Measurements from ENCODE around the gene MAGEA9B. TPM values are rescaled to one million over a fixed set of nuclear protein-coding genes. Genes with fewer than 3 reads are reported as not detected.
"Not testable (repeated sequence)": the region's sequence is repeated elsewhere in the genome, so short reads cannot be mapped to it uniquely, and the experiment has no call there.

The MAGEA9B gene
- total RNA-seq, 1 donor from 2014 or later, result not detected

- H3K27ac Mint-ChIP-seq, result no peak overlapping the region
- H3K9ac ChIP-seq, result no peak overlapping the region
- H3K4me3 ChIP-seq, result no peak overlapping the region
- TF ChIP-seq EZH2 (IDR thresholded peaks at IDR 0.05) (no peak), EZH2phosphoT487 (IDR thresholded peaks at IDR 0.05) (no peak), CTCF (IDR thresholded peaks at IDR 0.05) (no peak)
- no peaks in the 10 kb centered on the region for H4K20me1 ChIP-seq (ENCODE audit: low read depth)
- H2AFZ ChIP-seq (replicated peaks), result no peak overlapping the region
- H3K9me3 Mint-ChIP-seq, result peaks cover 2% of the 10 kb centered on the region
- no peak overlapping the region for H3K4me2 ChIP-seq
- H3F3A ChIP-seq (ENCODE audit: low read depth), result no peaks in the 10 kb centered on the region
- H3K36me3 Mint-ChIP-seq, result no peaks in the 10 kb centered on the region
- H3K79me2 ChIP-seq (ENCODE audit: low read depth), result peaks cover 23% of the 10 kb centered on the region
- no peak overlapping the region for H3K4me3 Mint-ChIP-seq
- H3K4me1 Mint-ChIP-seq, result no peaks in the 10 kb centered on the region
- H3K4me1 ChIP-seq, result no peaks in the 10 kb centered on the region
- peaks cover 6% of the 10 kb centered on the region for H3K9me3 ChIP-seq (ENCODE audit: low read depth)
- no peak overlapping the region for H3K27ac ChIP-seq
- H3K27me3 ChIP-seq, result no peaks in the 10 kb centered on the region
- DNase-seq (ENCODE audit: low spot score), result no peak
- no peaks in the 10 kb centered on the region for H3K27me3 Mint-ChIP-seq (ENCODE audit: insufficient read depth, low read depth)
- H3K36me3 ChIP-seq, result no peaks in the 10 kb centered on the region
These were observed 24.4 kb upstream of the MAGEA9B start for GRCh38 chrX:149611623-149612175.

GRCh38 chrX:149610511-149610910 lies 23.3 kb upstream of the MAGEA9B start:
- no peak overlapping the region for H3K4me3 ChIP-seq
- DNase-seq (ENCODE audit: low spot score), result no peak
- no peaks in the 10 kb centered on the region for H3K36me3 ChIP-seq
- no peaks in the 10 kb centered on the region for H3F3A ChIP-seq (ENCODE audit: low read depth)
- no peak overlapping the region for H3K27ac ChIP-seq
- no peak overlapping the region for H3K9ac ChIP-seq
- H4K20me1 ChIP-seq (ENCODE audit: low read depth), result no peaks in the 10 kb centered on the region
- peaks cover 6% of the 10 kb centered on the region for H3K9me3 ChIP-seq (ENCODE audit: low read depth)
- Mint-ChIP-seq H3K9me3 (peaks cover 5% of the 10 kb centered on the region), H3K36me3 (peaks cover 3% of the 10 kb centered on the region), H3K4me1 (no peaks in the 10 kb centered on the region), H3K27me3 (ENCODE audit: insufficient read depth, low read depth) (no peaks in the 10 kb centered on the region), H3K4me3 (no peak overlapping the region), H3K27ac (no peak overlapping the region)
- H2AFZ ChIP-seq (replicated peaks), result no peak overlapping the region
- H3K79me2 ChIP-seq (ENCODE audit: low read depth), result peaks cover 20% of the 10 kb centered on the region
- no peak overlapping the region for H3K4me2 ChIP-seq
- H3K27me3 ChIP-seq, result no peaks in the 10 kb centered on the region
- TF ChIP-seq EZH2 (IDR thresholded peaks at IDR 0.05), result no peak
- no peak for TF ChIP-seq CTCF (IDR thresholded peaks at IDR 0.05)
- no peak for TF ChIP-seq EZH2phosphoT487 (IDR thresholded peaks at IDR 0.05)
- no peaks in the 10 kb centered on the region for H3K4me1 ChIP-seq

DNA sequence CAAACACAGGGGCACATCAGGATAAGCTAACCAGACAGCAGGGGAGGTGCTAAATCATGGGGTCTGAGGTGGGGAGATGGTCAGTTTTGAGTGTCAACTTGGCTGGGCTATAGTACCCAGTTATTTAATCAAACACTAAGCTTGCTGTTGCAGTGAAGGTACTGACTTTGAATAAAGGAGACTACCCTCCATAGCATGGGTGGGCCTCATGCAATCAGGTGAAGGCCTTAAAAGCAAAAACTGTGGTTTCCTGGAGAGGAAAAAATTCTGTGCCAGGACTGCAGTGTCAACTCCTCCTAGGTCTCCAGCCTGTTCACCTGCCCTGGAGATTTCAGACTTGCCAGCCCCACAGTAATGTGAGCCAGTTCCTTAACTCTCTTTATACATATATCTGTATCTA lies 20.4 kb upstream of the MAGEA9B start:
- Histone ChIP-seq H3K9ac (no peak overlapping the region), H3K4me3 (no peak overlapping the region), H2AFZ (replicated peaks) (no peak overlapping the region), H3K27me3 (no peaks in the 10 kb centered on the region), H3K79me2 (ENCODE audit: low read depth) (no peaks in the 10 kb centered on the region), H3K27ac (no peak overlapping the region), H4K20me1 (ENCODE audit: low read depth) (no peaks in the 10 kb centered on the region), H3K9me3 (ENCODE audit: low read depth) (no peaks in the 10 kb centered on the region), H3K4me2 (no peak overlapping the region), H3F3A (ENCODE audit: low read depth) (no peaks in the 10 kb centered on the region), H3K4me1 (no peaks in the 10 kb centered on the region), H3K36me3 (no peaks in the 10 kb centered on the region)
- peaks cover 3% of the 10 kb centered on the region for H3K36me3 Mint-ChIP-seq
- no peaks in the 10 kb centered on the region for H3K4me1 Mint-ChIP-seq
- TF ChIP-seq EZH2phosphoT487 (IDR thresholded peaks at IDR 0.05) (no peak), CTCF (IDR thresholded peaks at IDR 0.05) (no peak), EZH2 (IDR thresholded peaks at IDR 0.05) (no peak)
- H3K4me3 Mint-ChIP-seq, result no peak overlapping the region
- peaks cover 2% of the 10 kb centered on the region for H3K27me3 Mint-ChIP-seq (ENCODE audit: insufficient read depth, low read depth)
- DNase-seq (ENCODE audit: low spot score), result no peak
- H3K9me3 Mint-ChIP-seq, result peaks cover 5% of the 10 kb centered on the region
- H3K27ac Mint-ChIP-seq, result no peak overlapping the region

DNA sequence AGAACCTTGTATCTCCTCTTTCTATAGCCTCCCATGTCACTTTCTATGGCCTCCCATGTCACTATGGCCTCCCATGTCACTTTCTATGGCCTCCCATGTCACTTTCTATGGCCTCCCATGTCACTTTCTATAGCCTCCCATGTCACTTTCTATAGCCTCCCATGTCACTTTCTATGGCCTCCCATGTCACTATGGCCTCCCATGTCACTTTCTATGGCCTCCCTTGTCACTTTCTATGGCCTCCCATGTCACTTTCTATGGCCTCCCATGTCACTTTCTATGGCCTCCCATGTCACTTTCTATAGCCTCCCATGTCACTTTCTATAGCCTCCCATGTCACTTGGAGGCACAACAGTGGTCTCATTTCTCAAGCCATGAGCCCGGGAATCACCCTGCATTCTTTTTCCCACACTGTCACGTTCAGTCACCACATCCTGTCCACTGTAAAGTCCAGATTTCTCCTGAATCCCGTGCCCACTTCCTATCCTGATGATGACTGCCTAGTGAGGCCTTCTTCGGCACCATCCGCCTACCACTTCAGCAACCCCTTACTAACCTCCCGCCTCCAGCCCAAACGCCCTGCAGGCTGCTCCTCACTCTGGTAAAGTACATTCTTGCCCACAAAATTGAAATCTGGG lies 18.1 kb upstream of the MAGEA9B start:
- H3K9me3 Mint-ChIP-seq; H3K9ac ChIP-seq; H3K4me1 ChIP-seq; H3K4me1 Mint-ChIP-seq; H3K4me2 ChIP-seq; H3K4me3 Mint-ChIP-seq; H3K9me3 ChIP-seq (ENCODE audit: low read depth); H3K27ac ChIP-seq; H2AFZ ChIP-seq (replicated peaks); H3K4me3 ChIP-seq; H3K79me2 ChIP-seq (ENCODE audit: low read depth); H4K20me1 ChIP-seq (ENCODE audit: low read depth); H3K36me3 Mint-ChIP-seq; H3F3A ChIP-seq (ENCODE audit: low read depth); H3K27ac Mint-ChIP-seq; H3K27me3 Mint-ChIP-seq (ENCODE audit: insufficient read depth, low read depth); DNase-seq (ENCODE audit: low spot score); H3K36me3 ChIP-seq; H3K27me3 ChIP-seq: not testable (repeated sequence)

All from neural progenitor cell (in vitro differentiated cells).